Kidney (tissue), 14 donors: ENCODE measurements around the gene DAGLB. TPM values are rescaled to one million over a fixed set of nuclear protein-coding genes. Genes with fewer than 3 reads are reported as not detected.
A peak's percentile ranks its signal among the peaks of the same experiment; 100 is the strongest.

Experiments used
- DNase-seq, 5 donors: peaks; one replicate each; pipeline ENCODE4 v3.0.0-alpha.2; 2013 to 2020
- FAIRE-seq: peaks from 2 replicates; lab custom pipeline; 2012; peaks lifted over from hg19 to GRCh38; lab: Jason Lieb, UNC
- H3K27ac ChIP-seq, 2 donors: one replicate each; pipeline ENCODE4 v1.7.0; 2013; ENCODE audit warnings: low read depth in 2 of 2, low read length in 2 of 2, inconsistent platforms in 1 of 2
- H3K27me3 ChIP-seq: one replicate; pipeline ENCODE4 v1.7.1; 2013; ENCODE audit warnings: low read length, inconsistent platforms; ENCODE audit not compliant: control insufficient read depth, insufficient read depth
- H3K36me3 ChIP-seq, 3 donors: one replicate each; pipeline versions ENCODE4 v1.7.0 to v1.7.1; 2013; ENCODE audit warnings: low read length in 3 of 3, control low read depth in 1 of 3, inconsistent platforms in 1 of 3; ENCODE audit not compliant: insufficient read depth in 3 of 3, control insufficient read depth in 2 of 3
- H3K4me1 ChIP-seq, 3 donors: one replicate each; pipeline versions ENCODE4 v1.7.0 to v1.7.1; 2013; ENCODE audit warnings: low read length in 3 of 3, inconsistent platforms in 1 of 3, low read depth in 1 of 3; ENCODE audit not compliant: control insufficient read depth in 2 of 3, insufficient read depth in 2 of 3
- H3K4me3 ChIP-seq, 3 donors: one replicate each; pipeline versions ENCODE4 v1.7.0 to v1.8.1; 2013; ENCODE audit warnings: low read length in 3 of 3, control low read depth in 1 of 3, inconsistent platforms in 1 of 3
- H3K9ac ChIP-seq, 3 donors: one replicate each; pipeline versions ENCODE4 v1.7.0 to v1.7.1; 2013; ENCODE audit warnings: low read length in 3 of 3, control low read depth in 1 of 3, inconsistent platforms in 1 of 3
- H3K9me3 ChIP-seq, 3 donors: one replicate each; pipeline versions ENCODE4 v1.7.0 to v1.7.1; 2013; ENCODE audit warnings: low read length in 3 of 3, control low read depth in 1 of 3, inconsistent platforms in 1 of 3; ENCODE audit not compliant: control insufficient read depth in 2 of 3, insufficient read depth in 1 of 3
- intact Hi-C: fragments of 100-400 bp; cut with DNase I; formaldehyde crosslinking; loops from one replicate; pipeline ENCODE4 v1.11.1; 2022
- polyA plus RNA-seq: library from polyadenylated mRNA; stranded (reverse); fragments of 350-450 nt; fragmentation: Illumina TruSeq; extraction: RNeasy Lipid Tissue Mini Kit (QIAGEN cat#74804); gene quantifications from one replicate; pipeline ENCODE4 v1.2.3, GENCODE V29; 2014; ENCODE audit warnings: low read depth, low replicate concordance; ENCODE audit not compliant: insufficient read depth
- total RNA-seq: library from RNA; stranded (reverse); fragmentation: NEBNext Ultra II Directional; extraction: Animal tissue kit (Norgen Biotek cat#: 25700); gene quantifications from one replicate; pipeline ENCODE4 v1.2.1, GENCODE V29; 2021
- TF ChIP-seq, protein P1 (sequence below): IDR thresholded peaks from 3 replicates; pipeline ENCODE4 v1.5.1; 2012; ENCODE audit warnings: mild to moderate bottlenecking, moderate library complexity, borderline replicate concordance; ENCODE audit not compliant: insufficient read depth; ENCODE audit errors: extremely low read depth
- donor health status: control.
- donor health status: control.
- donor health status: control.
- donor health status: control.
- donor health status: control.
- donor health status: DM: yes; HTN: yes; CAD: no.
- donor health status: Normal renal cell carcinoma (clear cell type).

The DAGLB gene
- total and polyA plus RNA-seq, 2 donors from 2014 or later = 7.7 to 25.6 TPM

DNA sequence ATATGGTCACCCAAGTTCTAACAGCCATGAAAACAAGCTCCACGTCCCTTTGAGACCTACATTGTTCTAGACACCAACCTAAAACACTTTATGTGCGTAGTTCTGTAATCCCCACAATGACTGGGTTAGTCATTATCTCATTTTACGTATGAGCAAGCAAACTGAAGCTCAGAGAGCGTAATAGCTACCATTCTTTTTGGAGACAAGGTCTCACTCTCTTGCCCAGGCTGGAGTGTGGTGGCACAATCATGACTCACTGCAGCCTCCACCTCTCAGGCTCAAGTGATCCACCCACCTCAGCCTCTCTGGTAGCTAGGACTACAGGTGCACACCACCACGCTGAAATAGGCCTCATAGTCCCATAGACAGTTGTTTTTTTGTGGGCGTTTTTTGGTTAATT, 10.5 kb downstream of the DAGLB start:
- intact Hi-C loops = no loop called here
- Histone ChIP-seq H3K9me3 (no peaks in the 10 kb centered on the region), H3K4me3 (no peak overlapping the region), H3K27ac (no peak overlapping the region), H3K27me3 (no peaks in the 10 kb centered on the region), H3K36me3 (peaks cover 0 to 3% (median 0%) of the 10 kb centered on the region in 3 donors), H3K4me1 (no peaks in the 10 kb centered on the region), H3K9ac (no peak overlapping the region)
- DNase-seq (no peak), FAIRE-seq (no peak)
- TF ChIP-seq, protein P1, sequence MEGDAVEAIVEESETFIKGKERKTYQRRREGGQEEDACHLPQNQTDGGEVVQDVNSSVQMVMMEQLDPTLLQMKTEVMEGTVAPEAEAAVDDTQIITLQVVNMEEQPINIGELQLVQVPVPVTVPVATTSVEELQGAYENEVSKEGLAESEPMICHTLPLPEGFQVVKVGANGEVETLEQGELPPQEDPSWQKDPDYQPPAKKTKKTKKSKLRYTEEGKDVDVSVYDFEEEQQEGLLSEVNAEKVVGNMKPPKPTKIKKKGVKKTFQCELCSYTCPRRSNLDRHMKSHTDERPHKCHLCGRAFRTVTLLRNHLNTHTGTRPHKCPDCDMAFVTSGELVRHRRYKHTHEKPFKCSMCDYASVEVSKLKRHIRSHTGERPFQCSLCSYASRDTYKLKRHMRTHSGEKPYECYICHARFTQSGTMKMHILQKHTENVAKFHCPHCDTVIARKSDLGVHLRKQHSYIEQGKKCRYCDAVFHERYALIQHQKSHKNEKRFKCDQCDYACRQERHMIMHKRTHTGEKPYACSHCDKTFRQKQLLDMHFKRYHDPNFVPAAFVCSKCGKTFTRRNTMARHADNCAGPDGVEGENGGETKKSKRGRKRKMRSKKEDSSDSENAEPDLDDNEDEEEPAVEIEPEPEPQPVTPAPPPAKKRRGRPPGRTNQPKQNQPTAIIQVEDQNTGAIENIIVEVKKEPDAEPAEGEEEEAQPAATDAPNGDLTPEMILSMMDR = no peak

DNA sequence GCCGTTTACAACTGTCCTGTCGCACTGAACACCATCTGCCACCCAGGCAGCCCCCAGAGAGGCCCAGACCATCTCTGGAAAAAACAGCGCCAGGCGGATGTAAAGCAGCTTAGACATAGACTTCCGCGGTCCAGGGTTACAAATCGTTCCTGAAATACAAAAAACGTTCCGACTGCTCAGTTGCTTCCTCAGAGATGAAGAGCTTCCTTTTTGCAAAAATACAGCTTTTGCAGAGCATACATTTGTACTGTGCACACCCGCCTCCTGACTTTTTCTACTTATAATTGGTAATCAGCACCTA, 11.4 kb downstream of the DAGLB start:
- H3K27me3 ChIP-seq = no peaks in the 10 kb centered on the region
- H3K9me3 ChIP-seq = no peaks in the 10 kb centered on the region
- H3K4me1 ChIP-seq = no peaks in the 10 kb centered on the region
- no peak overlapping the region for H3K4me3 ChIP-seq
- intact Hi-C loops = no loop called here
- H3K27ac ChIP-seq = peak overlapping the region in 1 of 2 donors; percentile 41
- H3K36me3 ChIP-seq = peaks cover 0 to 3% (median 0%) of the 10 kb centered on the region in 3 donors
- TF ChIP-seq, protein P1 = no peak
- H3K9ac ChIP-seq = no peak overlapping the region
- DNase-seq = peak in 1 of 5 donors; percentile 21
- FAIRE-seq = no peak

DNA sequence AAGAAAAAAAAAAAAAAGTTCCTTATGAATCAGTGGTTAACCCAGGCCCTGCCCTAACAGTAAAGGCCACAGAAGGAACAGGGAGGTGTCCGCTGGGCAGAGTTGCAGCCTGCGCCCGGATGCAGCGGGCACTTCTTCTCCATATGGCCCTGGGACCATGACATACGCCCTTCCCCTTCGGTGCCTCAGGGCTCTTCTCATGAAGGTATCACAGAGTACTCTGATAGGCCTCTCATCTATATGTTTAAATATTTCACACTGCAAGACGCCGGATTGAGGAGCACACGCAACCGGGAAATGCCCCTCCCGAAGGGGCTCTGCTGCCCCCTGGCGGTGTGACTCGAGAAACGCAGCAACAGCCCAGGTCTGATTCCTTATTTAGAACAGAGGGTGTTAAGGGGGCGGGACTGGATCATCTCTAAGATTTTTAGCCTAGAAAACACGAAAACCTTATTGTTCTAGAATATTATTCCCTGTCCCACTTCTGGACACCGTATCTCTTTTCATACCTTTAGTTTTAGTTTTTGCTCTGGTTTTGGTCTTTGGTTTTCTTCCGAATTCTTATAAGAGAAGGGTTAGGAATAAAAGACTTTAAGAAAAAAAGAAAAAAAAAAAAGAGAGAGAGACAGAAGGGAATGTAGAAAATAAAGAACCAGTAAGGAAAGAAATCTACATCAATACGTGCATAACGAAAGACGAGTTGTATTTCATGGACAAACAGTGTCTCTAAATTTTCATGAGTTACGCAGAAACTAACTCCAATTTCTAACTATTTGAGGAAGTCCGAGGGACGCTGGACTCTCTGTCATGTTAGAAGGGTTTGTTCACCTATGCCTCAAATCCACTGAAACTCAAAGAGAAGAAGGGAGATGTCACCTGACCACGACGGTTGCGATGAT, 12.0 kb downstream of the DAGLB start:
- H3K4me3 ChIP-seq = no peak overlapping the region
- TF ChIP-seq, protein P1 = peak; percentile 93
- intact Hi-C loops = no loop called here
- no peaks in the 10 kb centered on the region for H3K27me3 ChIP-seq
- H3K9me3 ChIP-seq = no peaks in the 10 kb centered on the region
- peaks cover 0 to 6% (median 0%) of the 10 kb centered on the region in 3 donors for H3K36me3 ChIP-seq
- no peak overlapping the region for H3K9ac ChIP-seq
- peak; percentile 81 to 89 (median 82) for DNase-seq
- no peaks in the 10 kb centered on the region for H3K4me1 ChIP-seq
- no peak for FAIRE-seq
- H3K27ac ChIP-seq = peak overlapping the region in 1 of 2 donors; percentile 41
